HG02970 (cell line): Measurements from ENCODE around the gene TDRD1.

Experiments
- ATAC-seq: cut with Tn5 transposase; IDR thresholded peaks from one replicate; pipeline ENCODE4 v1.9.1; 2021; ENCODE audit warnings: mild to moderate bottlenecking, moderate library complexity, moderate number of reproducible peaks; ENCODE audit not compliant: unreplicated experiment, low FRiP score

The TDRD1 gene

GRCh38 chr10:114174695-114175188 is 4.4 kb upstream of the TDRD1 start:
- no peak for ATAC-seq

GRCh38 chr10:114175667-114176066 is 3.5 kb upstream of the TDRD1 start:
- ATAC-seq = no peak

- ATAC-seq = no peak
Observed at GRCh38 chr10:114176511-114176910, 2.6 kb upstream of the TDRD1 start.

- no peak for ATAC-seq
Observed at GRCh38 chr10:114179747-114180146, 594 bp downstream of the TDRD1 start.

- no peak for ATAC-seq
Observed at GRCh38 chr10:114180937-114181336, 1.8 kb downstream of the TDRD1 start.

GRCh38 chr10:114181971-114182370 is 2.8 kb downstream of the TDRD1 start:
- ATAC-seq = no peak

- ATAC-seq = no peak
Observed at GRCh38 chr10:114183563-114183962, 4.4 kb downstream of the TDRD1 start.

GRCh38 chr10:114184276-114184675 is 5.1 kb downstream of the TDRD1 start:
- no peak for ATAC-seq

- ATAC-seq = no peak
Observed at GRCh38 chr10:114188001-114188400, 8.8 kb downstream of the TDRD1 start.

GRCh38 chr10:114188900-114189299 is 9.7 kb downstream of the TDRD1 start:
- ATAC-seq = no peak

GRCh38 chr10:114189700-114190099 is 10.5 kb downstream of the TDRD1 start:
- ATAC-seq = no peak

GRCh38 chr10:114195079-114195478 is 15.9 kb downstream of the TDRD1 start:
- no peak for ATAC-seq

- ATAC-seq = no peak
Observed at GRCh38 chr10:114199239-114199638, 20.1 kb downstream of the TDRD1 start.

GRCh38 chr10:114202812-114203211 is 23.7 kb downstream of the TDRD1 start:
- no peak for ATAC-seq

- no peak for ATAC-seq
Observed at GRCh38 chr10:114206902-114207301, 27.7 kb downstream of the TDRD1 start.

GRCh38 chr10:114207349-114207748 is 28.2 kb downstream of the TDRD1 start:
- ATAC-seq = no peak

- ATAC-seq = no peak
Observed at GRCh38 chr10:114208351-114208750, 29.2 kb downstream of the TDRD1 start.

GRCh38 chr10:114212153-114212552 is 33.0 kb downstream of the TDRD1 start:
- ATAC-seq = no peak

GRCh38 chr10:114215033-114215432 is 35.9 kb downstream of the TDRD1 start:
- ATAC-seq = no peak

- no peak for ATAC-seq
Observed at GRCh38 chr10:114220281-114220680, 41.1 kb downstream of the TDRD1 start.

- no peak for ATAC-seq
Observed at GRCh38 chr10:114221235-114221634, 42.1 kb downstream of the TDRD1 start.

- ATAC-seq = no peak
Observed at GRCh38 chr10:114223066-114223465, 43.9 kb downstream of the TDRD1 start.

GRCh38 chr10:114228156-114228555 is 49.0 kb downstream of the TDRD1 start:
- no peak for ATAC-seq
